T follicular helper cell (primary cell): ENCODE results near the gene PCMTD2.
"Not testable (repeated sequence)": the region's sequence is repeated elsewhere in the genome, so short reads cannot be mapped to it uniquely, and the experiment has no call there.

Experiments
- DNase-seq: peaks from one replicate; pipeline ENCODE4 v3.0.0-alpha.2; 2020; ENCODE audit warnings: low read depth

Gene PCMTD2

GRCh38 chr20:64224351-64225170 lies 31.0 kb upstream of the PCMTD2 start:
- no peak for DNase-seq

- DNase-seq = no peak
Observed at GRCh38 chr20:64225171-64225595, 30.4 kb upstream of the PCMTD2 start.

GRCh38 chr20:64225828-64226598 lies 29.5 kb upstream of the PCMTD2 start:
- no peak for DNase-seq

GRCh38 chr20:64226686-64227580 lies 28.6 kb upstream of the PCMTD2 start:
- peak; percentile 11 for DNase-seq

- no peak for DNase-seq
Observed at GRCh38 chr20:64228086-64228653, 27.4 kb upstream of the PCMTD2 start.

GRCh38 chr20:64228751-64229506 lies 26.6 kb upstream of the PCMTD2 start:
- DNase-seq = no peak

GRCh38 chr20:64229507-64230061 lies 26.0 kb upstream of the PCMTD2 start:
- no peak for DNase-seq

GRCh38 chr20:64230461-64231145 lies 24.9 kb upstream of the PCMTD2 start:
- no peak for DNase-seq

GRCh38 chr20:64231621-64232550 lies 23.7 kb upstream of the PCMTD2 start:
- DNase-seq = no peak

- no peak for DNase-seq
Observed at GRCh38 chr20:64232794-64233193, 22.8 kb upstream of the PCMTD2 start.

GRCh38 chr20:64233725-64234124 lies 21.8 kb upstream of the PCMTD2 start:
- no peak for DNase-seq

- DNase-seq = no peak
Observed at GRCh38 chr20:64234291-64234791, 21.2 kb upstream of the PCMTD2 start.

GRCh38 chr20:64234921-64235565 lies 20.5 kb upstream of the PCMTD2 start:
- DNase-seq = not testable (repeated sequence)

- DNase-seq = no peak
Observed at GRCh38 chr20:64236137-64237088, 19.1 kb upstream of the PCMTD2 start.

GRCh38 chr20:64237316-64237715 lies 18.2 kb upstream of the PCMTD2 start:
- no peak for DNase-seq

GRCh38 chr20:64238115-64238825 lies 17.3 kb upstream of the PCMTD2 start:
- no peak for DNase-seq
